HepG2 (cell line): Measurements from ENCODE around the gene ASTN2. TPM values are rescaled to one million over a fixed set of nuclear protein-coding genes. Genes with fewer than 3 reads are reported as not detected.

Source experiments
- ATAC-seq: fragments of 200-7000 bp; cut with Tn5 transposase; 3 replicates; pipeline ENCODE4 v1.9.1; 2020; ENCODE audit warnings: mild to moderate bottlenecking, moderate library complexity
- BruUV-seq: library from RNA; stranded (reverse); fragments of 400-500 nt; replicated peaks from 2 replicates; lab custom pipeline; 2021; lab: Mats Ljungman, UMichigan
- CTCF ChIA-PET: fragments of 300-600 bp; formaldehyde crosslinking; extraction: SDS; loops from one replicate; lab custom pipeline; 2021; ENCODE audit warnings: low total read pairs, inconsistent platforms, low intra/inter-chr PET ratio; lab: Yijun Ruan, JAX
- POLR2A ChIA-PET: fragments of 350-600 bp; sonication (Branson Sonifier 250); formaldehyde crosslinking; loops from one replicate; lab custom pipeline; 2020; ENCODE audit warnings: antibody characterized with exemption, inconsistent platforms; lab: Yijun Ruan, JAX
- DNase-seq: peaks from one replicate; pipeline ENCODE4 v3.0.0-alpha.2; 2015; ENCODE audit warnings: low spot score
- FAIRE-seq: peaks from 3 replicates; lab custom pipeline; 2011; peaks lifted over from hg19 to GRCh38; lab: Jason Lieb, UNC
- H2AFZ ChIP-seq: one replicate; pipeline ENCODE4 v1.6.1; 2011; ENCODE audit warnings: low read length, inconsistent platforms
- H3K27ac ChIP-seq: fragments of 300-600 bp; 3 replicates; pipeline ENCODE4 v1.8.0; 2011; ENCODE audit warnings: mixed run types, mild to moderate bottlenecking, mixed read lengths, low read length, inconsistent platforms; ENCODE audit not compliant: insufficient read depth; ENCODE audit errors: extremely low read length
- H3K27me3 ChIP-seq, 2 experiments: fragments of 200-600 bp in 1 of 2; 2 replicates in 1 of 2; 3 replicates in 1 of 2; pipeline versions ENCODE4 v1.6.0 to v1.8.0; 2011; ENCODE audit warnings: low read length in 2 of 2, mild to moderate bottlenecking in 2 of 2, moderate library complexity in 2 of 2, inconsistent platforms in 1 of 2; ENCODE audit not compliant: insufficient read depth in 2 of 2, control insufficient read depth in 1 of 2
- H3K36me3 ChIP-seq, 2 experiments: fragments of 200-600 bp in 1 of 2; replicated peaks in 1 of 2; 2 replicates in 1 of 2; 3 replicates in 1 of 2; pipeline versions ENCODE4 v1.5.1 to v1.8.0; 2011; ENCODE audit warnings: low read length in 2 of 2, inconsistent platforms in 1 of 2; ENCODE audit not compliant: insufficient read depth in 2 of 2, control insufficient read depth in 1 of 2
- H3K4me1 ChIP-seq: 2 replicates; pipeline ENCODE4 v1.5.1; 2012; ENCODE audit warnings: low read length, inconsistent platforms; ENCODE audit not compliant: insufficient read depth
- H3K4me2 ChIP-seq: 2 replicates; pipeline ENCODE4 v1.6.0; 2011; ENCODE audit warnings: low read depth, low read length, inconsistent platforms
- H3K4me3 ChIP-seq, 3 experiments: fragments of 200-600 bp in 1 of 3; sonication (generic), shearing (Covaris generic) in 1 of 3; replicated peaks in 1 of 3; 2 replicates each; pipeline ENCODE4 v1.5.1; 2011 to 2016; ENCODE audit warnings: low read length in 3 of 3, inconsistent platforms in 2 of 3, low read depth in 2 of 3, mild to moderate bottlenecking in 2 of 3, control low read depth in 1 of 3, mixed read lengths in 1 of 3; ENCODE audit not compliant: insufficient read depth in 1 of 3
- H3K79me2 ChIP-seq: one replicate; pipeline ENCODE4 v1.6.1; 2011; ENCODE audit warnings: low read length, inconsistent platforms; ENCODE audit not compliant: insufficient read depth
- H3K9ac ChIP-seq: 2 replicates; pipeline ENCODE4 v1.6.0; 2011; ENCODE audit warnings: mild to moderate bottlenecking, low read depth, low read length, inconsistent platforms; ENCODE audit not compliant: insufficient read depth
- H3K9me3 ChIP-seq: 2 replicates; pipeline ENCODE4 v1.5.1; 2012; ENCODE audit warnings: mild to moderate bottlenecking, low read length
- H4K20me1 ChIP-seq: 2 replicates; pipeline ENCODE4 v1.6.0; 2011; ENCODE audit warnings: inconsistent platforms, mild to moderate bottlenecking, low read length, moderate library complexity; ENCODE audit not compliant: insufficient read depth
- HMG20A ChIP-seq: IDR thresholded peaks from 2 replicates; pipeline ENCODE4 v1.6.1; 2016; ENCODE audit warnings: borderline replicate concordance
- IRX3 ChIP-seq: sonication (generic); formaldehyde crosslinking; IDR thresholded peaks from 2 replicates; pipeline ENCODE4 v1.8.1; 2023; ENCODE audit warnings: mild to moderate bottlenecking, low read depth, missing genetic modification reagents, borderline replicate concordance
- NR3C1 ChIP-seq: sonication (generic); formaldehyde crosslinking; IDR thresholded peaks from 2 replicates; pipeline ENCODE4 v1.4.0; 2020; ENCODE audit warnings: missing genetic modification reagents
- SP1 ChIP-seq, 2 experiments: fragments of 450-650 bp in 1 of 2; sonication (generic) in 1 of 2; formaldehyde crosslinking in 1 of 2; IDR thresholded peaks; 2 replicates each; pipeline versions ENCODE4 v1.4.0 to v1.6.1; 2016 to 2020; ENCODE audit warnings: missing genetic modification reagents in 1 of 2
- SRSF9 ChIP-seq: fragments of 200-400 bp; formaldehyde crosslinking; IDR thresholded peaks from 2 replicates; pipeline ENCODE4 v1.6.1; 2018; ENCODE audit warnings: borderline replicate concordance, mild to moderate bottlenecking, low read depth, low read length; ENCODE audit not compliant: insufficient read depth, poor library complexity, severe bottlenecking
- ZNF329 ChIP-seq: sonication (generic); formaldehyde crosslinking; IDR thresholded peaks from 2 replicates; pipeline ENCODE4 v1.9.0; 2021; ENCODE audit warnings: low read depth, mild to moderate bottlenecking, missing genetic modification reagents
- WGBS: methylation state at CpG from one replicate; pipeline ENCODE4 v1.1.6; 2017; ENCODE audit warnings: low lambda C conversion rate; 5-methylcytosine and 5-hydroxymethylcytosine counted together
- in situ Hi-C: cut with HindIII; loops from 2 replicates; pipeline ENCODE4 v1.10.0; 2017; ENCODE audit warnings: low pct_unique_long_range_greater_than_20kb; ENCODE audit not compliant: extremely low pct_ligation_motif_present
- intact Hi-C: fragments of 100-400 bp; cut with micrococcal nuclease; formaldehyde crosslinking; loops from one replicate; pipeline ENCODE4 v1.10.0; 2022; ENCODE audit not compliant: unreplicated experiment
- polyA plus RNA-seq, 8 experiments: library from polyadenylated mRNA; depleted of rRNA in 3 of 8; stranded (reverse) in 7 of 8; unstranded in 1 of 8; fragments of >200 nt; fragmentation: Illumina TruSeq in 4 of 8; extraction: Trizol in 4 of 8; gene quantifications; 2 replicates each; pipeline versions ENCODE4 v1.2.1 to v1.2.3, GENCODE V29; 2011 to 2016; ENCODE audit warnings: low read depth in 4 of 8, missing spikeins in 1 of 8, mixed read lengths in 1 of 8; ENCODE audit not compliant: insufficient read depth in 1 of 8
- total RNA-seq, 5 experiments: library from RNA; depleted of rRNA; stranded (reverse); fragments of >200 nt; fragmentation: Illumina TruSeq; extraction: Trizol; gene quantifications; 2 replicates each; pipeline ENCODE4 v1.2.3, GENCODE V29; 2016; ENCODE audit warnings: low read depth in 1 of 5
- TF ChIP-seq, protein P1 (sequence below): sonication (generic); formaldehyde crosslinking; IDR thresholded peaks from 2 replicates; pipeline ENCODE4 v1.5.1; 2020; ENCODE audit warnings: mild to moderate bottlenecking, missing genetic modification reagents
- TF ChIP-seq, protein P2 (sequence below): sonication (generic); formaldehyde crosslinking; conservative IDR thresholded peaks from 2 replicates; pipeline ENCODE4 v1.8.0; 2022; ENCODE audit warnings: low read depth, missing genetic modification reagents
- TF ChIP-seq, protein P3 (sequence below): sonication (generic); formaldehyde crosslinking; IDR thresholded peaks from 2 replicates; pipeline ENCODE4 v1.8.1; 2022; ENCODE audit warnings: low read depth, mild to moderate bottlenecking, missing genetic modification reagents
- TF ChIP-seq, protein P4 (sequence below): sonication (generic); formaldehyde crosslinking; IDR thresholded peaks from 2 replicates; pipeline ENCODE4 v1.9.0; 2021; ENCODE audit warnings: missing genetic modification reagents, mild to moderate bottlenecking, borderline replicate concordance
- TF ChIP-seq, protein P5 (sequence below): sonication (generic); formaldehyde crosslinking; conservative IDR thresholded peaks from 2 replicates; pipeline ENCODE4 v1.4.0; 2020; ENCODE audit warnings: mild to moderate bottlenecking, missing genetic modification reagents, moderate library complexity

The ASTN2 gene
- total and polyA plus RNA-seq, 2 of the 13 experiments (the other 11 are each of a cell fraction or from before 2014, with no cell fraction given): 5.2 to 13.5 TPM

DNA sequence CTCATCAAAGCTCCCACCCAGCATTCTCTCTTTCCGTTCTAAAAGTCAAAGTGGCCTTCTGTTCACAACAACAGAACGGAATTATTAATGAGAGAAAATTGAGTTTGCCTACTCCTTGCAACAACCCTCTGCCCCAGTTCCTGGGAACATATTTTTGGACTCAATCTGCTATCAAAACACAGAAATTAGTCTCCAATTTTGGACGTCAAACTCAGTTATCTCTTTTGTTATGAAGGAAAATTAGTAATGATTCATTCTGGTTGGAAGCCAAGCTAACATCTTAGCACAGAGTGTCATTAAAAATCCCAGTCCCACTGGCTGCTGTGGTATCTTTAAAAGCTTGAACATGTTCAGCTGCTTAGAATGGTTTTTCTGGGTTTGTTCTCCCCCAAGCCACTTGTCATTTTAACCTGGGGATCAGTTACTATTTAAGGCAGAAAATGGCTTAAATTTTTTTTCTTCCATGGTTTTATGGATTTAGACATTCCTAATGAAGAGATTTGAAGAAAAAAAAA, 384.5 kb downstream of the ASTN2 start:
- DNase-seq (no peak), FAIRE-seq (no peak), ATAC-seq (no peak)
- in situ Hi-C loops (no loop called here), intact Hi-C loops (no loop called here)
- BruUV-seq: no TSS peak
- Histone ChIP-seq H3K4me1 (no peaks in the 10 kb centered on the region), H3K4me2 (no peak overlapping the region), H3K27me3 (no peaks in the 10 kb centered on the region), H4K20me1 (no peaks in the 10 kb centered on the region), H3K79me2 (no peaks in the 10 kb centered on the region), H3K27ac (no peak overlapping the region), H2AFZ (no peak overlapping the region), H3K4me3 (no peak overlapping the region), H3K36me3 (no peaks in the 10 kb centered on the region), H3K9me3 (no peaks in the 10 kb centered on the region), H3K9ac (no peak overlapping the region)
- no peak for TF ChIP-seq SRSF9
- TF ChIP-seq SP1 (IDR thresholded peaks at IDR 0.05): no peak
- no peak for TF ChIP-seq SP1 (CRISPR knock-in tag; IDR thresholded peaks at IDR 0.05)
- no peak for TF ChIP-seq IRX3 (CRISPR knock-in tag)
- TF ChIP-seq, protein P1, sequence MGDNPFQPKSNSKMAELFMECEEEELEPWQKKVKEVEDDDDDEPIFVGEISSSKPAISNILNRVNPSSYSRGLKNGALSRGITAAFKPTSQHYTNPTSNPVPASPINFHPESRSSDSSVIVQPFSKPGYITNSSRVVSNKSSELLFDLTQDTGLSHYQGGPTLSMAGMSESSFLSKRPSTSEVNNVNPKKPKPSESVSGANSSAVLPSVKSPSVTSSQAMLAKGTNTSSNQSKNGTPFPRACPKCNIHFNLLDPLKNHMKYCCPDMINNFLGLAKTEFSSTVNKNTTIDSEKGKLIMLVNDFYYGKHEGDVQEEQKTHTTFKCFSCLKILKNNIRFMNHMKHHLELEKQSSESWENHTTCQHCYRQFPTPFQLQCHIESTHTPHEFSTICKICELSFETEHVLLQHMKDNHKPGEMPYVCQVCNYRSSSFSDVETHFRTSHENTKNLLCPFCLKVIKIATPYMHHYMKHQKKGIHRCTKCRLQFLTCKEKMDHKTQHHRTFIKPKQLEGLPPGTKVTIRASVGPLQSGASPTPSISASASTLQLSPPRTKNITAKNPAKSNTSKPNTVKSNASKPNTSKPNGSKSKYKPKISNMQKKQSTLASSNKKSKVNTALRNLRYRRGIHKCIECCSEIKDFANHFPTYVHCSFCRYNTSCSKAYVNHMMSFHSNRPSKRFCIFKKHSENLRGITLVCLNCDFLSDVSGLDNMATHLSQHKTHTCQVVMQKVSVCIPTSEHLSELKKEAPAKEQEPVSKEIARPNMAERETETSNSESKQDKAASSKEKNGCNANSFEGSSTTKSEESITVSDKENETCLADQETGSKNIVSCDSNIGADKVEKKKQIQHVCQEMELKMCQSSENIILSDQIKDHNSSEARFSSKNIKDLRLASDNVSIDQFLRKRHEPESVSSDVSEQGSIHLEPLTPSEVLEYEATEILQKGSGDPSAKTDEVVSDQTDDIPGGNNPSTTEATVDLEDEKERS (CRISPR knock-in tag): no peak
- TF ChIP-seq, protein P2, sequence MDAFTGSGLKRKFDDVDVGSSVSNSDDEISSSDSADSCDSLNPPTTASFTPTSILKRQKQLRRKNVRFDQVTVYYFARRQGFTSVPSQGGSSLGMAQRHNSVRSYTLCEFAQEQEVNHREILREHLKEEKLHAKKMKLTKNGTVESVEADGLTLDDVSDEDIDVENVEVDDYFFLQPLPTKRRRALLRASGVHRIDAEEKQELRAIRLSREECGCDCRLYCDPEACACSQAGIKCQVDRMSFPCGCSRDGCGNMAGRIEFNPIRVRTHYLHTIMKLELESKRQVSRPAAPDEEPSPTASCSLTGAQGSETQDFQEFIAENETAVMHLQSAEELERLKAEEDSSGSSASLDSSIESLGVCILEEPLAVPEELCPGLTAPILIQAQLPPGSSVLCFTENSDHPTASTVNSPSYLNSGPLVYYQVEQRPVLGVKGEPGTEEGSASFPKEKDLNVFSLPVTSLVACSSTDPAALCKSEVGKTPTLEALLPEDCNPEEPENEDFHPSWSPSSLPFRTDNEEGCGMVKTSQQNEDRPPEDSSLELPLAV: no peak
- TF ChIP-seq, protein P3, sequence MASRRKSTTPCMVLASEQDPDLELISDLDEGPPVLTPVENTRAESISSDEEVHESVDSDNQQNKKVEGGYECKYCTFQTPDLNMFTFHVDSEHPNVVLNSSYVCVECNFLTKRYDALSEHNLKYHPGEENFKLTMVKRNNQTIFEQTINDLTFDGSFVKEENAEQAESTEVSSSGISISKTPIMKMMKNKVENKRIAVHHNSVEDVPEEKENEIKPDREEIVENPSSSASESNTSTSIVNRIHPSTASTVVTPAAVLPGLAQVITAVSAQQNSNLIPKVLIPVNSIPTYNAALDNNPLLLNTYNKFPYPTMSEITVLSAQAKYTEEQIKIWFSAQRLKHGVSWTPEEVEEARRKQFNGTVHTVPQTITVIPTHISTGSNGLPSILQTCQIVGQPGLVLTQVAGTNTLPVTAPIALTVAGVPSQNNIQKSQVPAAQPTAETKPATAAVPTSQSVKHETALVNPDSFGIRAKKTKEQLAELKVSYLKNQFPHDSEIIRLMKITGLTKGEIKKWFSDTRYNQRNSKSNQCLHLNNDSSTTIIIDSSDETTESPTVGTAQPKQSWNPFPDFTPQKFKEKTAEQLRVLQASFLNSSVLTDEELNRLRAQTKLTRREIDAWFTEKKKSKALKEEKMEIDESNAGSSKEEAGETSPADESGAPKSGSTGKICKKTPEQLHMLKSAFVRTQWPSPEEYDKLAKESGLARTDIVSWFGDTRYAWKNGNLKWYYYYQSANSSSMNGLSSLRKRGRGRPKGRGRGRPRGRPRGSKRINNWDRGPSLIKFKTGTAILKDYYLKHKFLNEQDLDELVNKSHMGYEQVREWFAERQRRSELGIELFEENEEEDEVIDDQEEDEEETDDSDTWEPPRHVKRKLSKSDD (CRISPR knock-in tag): no peak
- TF ChIP-seq, protein P4, sequence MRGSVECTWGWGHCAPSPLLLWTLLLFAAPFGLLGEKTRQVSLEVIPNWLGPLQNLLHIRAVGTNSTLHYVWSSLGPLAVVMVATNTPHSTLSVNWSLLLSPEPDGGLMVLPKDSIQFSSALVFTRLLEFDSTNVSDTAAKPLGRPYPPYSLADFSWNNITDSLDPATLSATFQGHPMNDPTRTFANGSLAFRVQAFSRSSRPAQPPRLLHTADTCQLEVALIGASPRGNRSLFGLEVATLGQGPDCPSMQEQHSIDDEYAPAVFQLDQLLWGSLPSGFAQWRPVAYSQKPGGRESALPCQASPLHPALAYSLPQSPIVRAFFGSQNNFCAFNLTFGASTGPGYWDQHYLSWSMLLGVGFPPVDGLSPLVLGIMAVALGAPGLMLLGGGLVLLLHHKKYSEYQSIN: no peak
- no peak for TF ChIP-seq ZNF329 (CRISPR knock-in tag)
- TF ChIP-seq, protein P5, sequence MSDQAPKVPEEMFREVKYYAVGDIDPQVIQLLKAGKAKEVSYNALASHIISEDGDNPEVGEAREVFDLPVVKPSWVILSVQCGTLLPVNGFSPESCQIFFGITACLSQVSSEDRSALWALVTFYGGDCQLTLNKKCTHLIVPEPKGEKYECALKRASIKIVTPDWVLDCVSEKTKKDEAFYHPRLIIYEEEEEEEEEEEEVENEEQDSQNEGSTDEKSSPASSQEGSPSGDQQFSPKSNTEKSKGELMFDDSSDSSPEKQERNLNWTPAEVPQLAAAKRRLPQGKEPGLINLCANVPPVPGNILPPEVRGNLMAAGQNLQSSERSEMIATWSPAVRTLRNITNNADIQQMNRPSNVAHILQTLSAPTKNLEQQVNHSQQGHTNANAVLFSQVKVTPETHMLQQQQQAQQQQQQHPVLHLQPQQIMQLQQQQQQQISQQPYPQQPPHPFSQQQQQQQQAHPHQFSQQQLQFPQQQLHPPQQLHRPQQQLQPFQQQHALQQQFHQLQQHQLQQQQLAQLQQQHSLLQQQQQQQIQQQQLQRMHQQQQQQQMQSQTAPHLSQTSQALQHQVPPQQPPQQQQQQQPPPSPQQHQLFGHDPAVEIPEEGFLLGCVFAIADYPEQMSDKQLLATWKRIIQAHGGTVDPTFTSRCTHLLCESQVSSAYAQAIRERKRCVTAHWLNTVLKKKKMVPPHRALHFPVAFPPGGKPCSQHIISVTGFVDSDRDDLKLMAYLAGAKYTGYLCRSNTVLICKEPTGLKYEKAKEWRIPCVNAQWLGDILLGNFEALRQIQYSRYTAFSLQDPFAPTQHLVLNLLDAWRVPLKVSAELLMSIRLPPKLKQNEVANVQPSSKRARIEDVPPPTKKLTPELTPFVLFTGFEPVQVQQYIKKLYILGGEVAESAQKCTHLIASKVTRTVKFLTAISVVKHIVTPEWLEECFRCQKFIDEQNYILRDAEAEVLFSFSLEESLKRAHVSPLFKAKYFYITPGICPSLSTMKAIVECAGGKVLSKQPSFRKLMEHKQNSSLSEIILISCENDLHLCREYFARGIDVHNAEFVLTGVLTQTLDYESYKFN: no peak
- no peak for TF ChIP-seq NR3C1 (CRISPR knock-in tag)
- TF ChIP-seq HMG20A: no peak
- 0% methylated on average over 3 of the region's 3 CpGs for WGBS
- POLR2A ChIA-PET: no interaction called here
- CTCF ChIA-PET: no interaction called here
